NCI-H187 (cell line): ENCODE measurements around the gene NSMCE4A.
"Not testable (repeated sequence)": the region's sequence is repeated elsewhere in the genome, so short reads cannot be mapped to it uniquely, and the experiment has no call there.

Source experiments
- DNase-seq, 2 experiments: peaks; one replicate each; lab custom pipeline; 2025; lab: John Stamatoyannopoulos, UW

The NSMCE4A gene

GRCh38 chr10:121988361-121989324 lies 13.6 kb upstream of the NSMCE4A start, which contains the start of gene TACC2:
Gene TACC2 (plus strand): TSS chr10:121989163. CDS start chr10:122021982, 32,819 bp downstream.
- DNase-seq, result no peak

- no peak for DNase-seq
Observed at GRCh38 chr10:121984463-121984862, 9.4 kb upstream of the NSMCE4A start.

GRCh38 chr10:121983852-121984251 lies 8.8 kb upstream of the NSMCE4A start:
- DNase-seq, result no peak

- no peak for DNase-seq
Observed at GRCh38 chr10:121981346-121981745, 6.3 kb upstream of the NSMCE4A start.

GRCh38 chr10:121978511-121978910 lies 3.5 kb upstream of the NSMCE4A start:
- DNase-seq, result no peak

GRCh38 chr10:121976607-121977006 lies 1.6 kb upstream of the NSMCE4A start:
- no peak for DNase-seq

- no peak for DNase-seq
Observed at GRCh38 chr10:121975295-121976086, 474 bp upstream of the NSMCE4A start.

- DNase-seq, result no peak
Observed at GRCh38 chr10:121974019-121974534, 940 bp downstream of the NSMCE4A start.

GRCh38 chr10:121969086-121969485 lies 5.9 kb downstream of the NSMCE4A start:
- DNase-seq, result not testable (repeated sequence)

- DNase-seq, result no peak
Observed at GRCh38 chr10:121965996-121966395, 9.0 kb downstream of the NSMCE4A start.

GRCh38 chr10:121961456-121961855 lies 13.6 kb downstream of the NSMCE4A start:
- DNase-seq, result no peak

- DNase-seq, result no peak
Observed at GRCh38 chr10:121959671-121960070, 15.3 kb downstream of the NSMCE4A start.

- no peak for DNase-seq
Observed at GRCh38 chr10:121956111-121957061, 18.6 kb downstream of the NSMCE4A start.

- no peak for DNase-seq
Observed at GRCh38 chr10:121952226-121952625, 22.8 kb downstream of the NSMCE4A start.

GRCh38 chr10:121949451-121949850 lies 25.6 kb downstream of the NSMCE4A start:
- DNase-seq, result no peak

GRCh38 chr10:121949049-121949448 lies 26.0 kb downstream of the NSMCE4A start:
- no peak for DNase-seq

- no peak for DNase-seq
Observed at GRCh38 chr10:121947343-121948330, 27.4 kb downstream of the NSMCE4A start.

GRCh38 chr10:121942749-121943416 lies 32.1 kb downstream of the NSMCE4A start:
- DNase-seq, result no peak

GRCh38 chr10:121941532-121941931 lies 33.5 kb downstream of the NSMCE4A start:
- no peak for DNase-seq

GRCh38 chr10:121936295-121936694 lies 38.7 kb downstream of the NSMCE4A start:
- DNase-seq, result no peak
